Upper lobe of left lung (tissue), 4 donors: ENCODE results near the gene STX5.

Source experiments
- CTCF ChIP-seq, 6 experiments: fragments of 450-650 bp in 4 of 6; fragments of 200-600 bp in 2 of 6; sonication (generic) in 2 of 6; IDR thresholded peaks; one replicate each; pipeline ENCODE4 v1.5.1; 2016 to 2019; ENCODE audit warnings: antibody characterized with exemption in 6 of 6
- EP300 ChIP-seq, 4 donors: sonication (generic); formaldehyde crosslinking; IDR thresholded peaks; one replicate each; pipeline ENCODE4 v1.5.1; 2017; ENCODE audit warnings: antibody characterized with exemption in 4 of 4, control low read depth in 2 of 4
- POLR2A ChIP-seq, 4 donors: fragments of 450-650 bp; IDR thresholded peaks; one replicate each; pipeline ENCODE4 v1.5.1; 2016 to 2017; ENCODE audit warnings: antibody characterized with exemption in 4 of 4, mild to moderate bottlenecking in 2 of 4
- POLR2AphosphoS5 ChIP-seq, 2 donors: sonication (generic); formaldehyde crosslinking; IDR thresholded peaks; one replicate each; pipeline ENCODE4 v1.5.1; 2017; ENCODE audit warnings: antibody characterized with exemption in 2 of 2

DNA sequence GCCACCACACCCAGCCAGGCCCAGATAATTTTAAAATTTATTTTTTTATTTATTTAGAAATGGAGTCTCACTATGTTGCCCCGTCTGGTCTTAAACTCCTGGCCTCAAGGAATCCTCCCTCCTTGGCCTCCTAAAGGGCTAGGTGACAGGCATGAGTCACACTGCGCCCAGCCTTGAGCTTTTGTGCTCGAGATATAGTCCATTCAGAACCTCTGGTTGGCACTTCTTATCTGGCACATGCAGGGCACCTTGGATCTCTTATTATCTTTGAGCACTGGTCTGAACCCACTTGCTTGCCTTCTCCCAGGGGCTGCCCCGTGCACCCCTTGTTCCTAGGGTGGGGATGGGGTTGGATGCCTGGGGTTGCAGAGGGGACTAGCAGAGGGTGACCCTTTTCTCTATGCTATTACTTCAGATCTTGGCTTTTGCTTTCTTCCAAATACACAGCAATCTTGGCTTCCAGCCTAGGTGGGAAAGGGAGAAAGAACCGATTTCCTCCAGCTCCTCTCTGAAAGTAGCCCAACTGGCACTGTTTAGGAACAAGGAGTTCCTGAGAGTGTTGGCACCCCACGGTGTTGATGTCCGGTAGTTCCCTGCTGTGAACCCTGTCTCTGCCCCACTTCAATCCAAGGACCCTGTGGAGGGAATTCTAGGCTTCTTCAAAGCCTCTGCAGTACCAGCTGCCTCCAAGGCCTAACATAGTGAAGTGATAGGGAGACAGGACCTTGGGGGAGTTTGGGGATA is 47.6 kb upstream of the STX5 start:
- TF ChIP-seq POLR2AphosphoS5 (IDR thresholded peaks at IDR 0.05) (peak in 1 of 2 donors; percentile 13), POLR2A (IDR thresholded peaks at IDR 0.05) (no peak), CTCF (IDR thresholded peaks at IDR 0.05) (no peak), EP300 (IDR thresholded peaks at IDR 0.05) (peak in 1 of 4 donors; percentile 48)
